ENCODE data around the gene TRAPPC2L.

Gene TRAPPC2L

DNA sequence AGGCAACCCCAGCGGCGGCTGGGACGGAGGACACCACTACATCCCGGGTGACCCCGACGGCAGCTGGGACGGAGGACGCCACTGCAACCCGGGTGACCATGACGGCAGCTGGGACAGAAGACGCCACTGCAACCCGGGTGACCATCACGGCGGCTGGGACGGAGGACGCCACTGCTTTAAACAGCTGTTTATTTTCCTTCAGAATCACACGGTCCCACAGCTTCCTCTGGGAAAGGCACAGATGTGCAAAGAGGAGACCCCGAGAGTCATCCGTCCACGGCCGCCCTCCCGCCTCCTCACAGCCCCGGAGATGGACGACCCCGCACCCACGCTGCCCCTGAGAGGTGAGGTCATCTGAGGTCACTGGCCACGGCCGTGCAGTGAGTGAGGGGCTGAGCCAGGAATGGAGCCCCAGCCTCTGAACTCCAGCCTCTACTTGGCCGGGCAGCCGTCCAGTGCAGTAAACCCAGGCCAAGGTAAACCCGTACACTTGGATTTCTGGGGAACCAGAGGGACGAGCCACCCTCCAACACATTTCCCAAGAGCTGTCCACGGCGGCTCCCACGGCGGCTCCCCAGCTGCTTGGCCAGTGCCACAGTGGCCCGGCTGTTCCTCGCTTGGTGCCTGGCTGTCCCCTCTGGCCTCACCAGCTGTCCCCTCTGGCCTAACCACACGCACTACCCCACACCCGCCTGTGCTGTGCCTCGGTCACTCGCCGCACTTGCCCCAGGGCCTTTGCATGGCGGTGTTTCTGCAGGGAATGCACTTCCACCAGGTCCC lies 52.7 kb downstream of the TRAPPC2L start:
- DNase-seq (ENCODE audit: low read depth in 2 of 2), result no peak

GRCh38 chr16:88910284-88911135 lies 53.6 kb downstream of the TRAPPC2L start:
- DNase-seq (ENCODE audit: low read depth in 2 of 2), result no peak

DNA sequence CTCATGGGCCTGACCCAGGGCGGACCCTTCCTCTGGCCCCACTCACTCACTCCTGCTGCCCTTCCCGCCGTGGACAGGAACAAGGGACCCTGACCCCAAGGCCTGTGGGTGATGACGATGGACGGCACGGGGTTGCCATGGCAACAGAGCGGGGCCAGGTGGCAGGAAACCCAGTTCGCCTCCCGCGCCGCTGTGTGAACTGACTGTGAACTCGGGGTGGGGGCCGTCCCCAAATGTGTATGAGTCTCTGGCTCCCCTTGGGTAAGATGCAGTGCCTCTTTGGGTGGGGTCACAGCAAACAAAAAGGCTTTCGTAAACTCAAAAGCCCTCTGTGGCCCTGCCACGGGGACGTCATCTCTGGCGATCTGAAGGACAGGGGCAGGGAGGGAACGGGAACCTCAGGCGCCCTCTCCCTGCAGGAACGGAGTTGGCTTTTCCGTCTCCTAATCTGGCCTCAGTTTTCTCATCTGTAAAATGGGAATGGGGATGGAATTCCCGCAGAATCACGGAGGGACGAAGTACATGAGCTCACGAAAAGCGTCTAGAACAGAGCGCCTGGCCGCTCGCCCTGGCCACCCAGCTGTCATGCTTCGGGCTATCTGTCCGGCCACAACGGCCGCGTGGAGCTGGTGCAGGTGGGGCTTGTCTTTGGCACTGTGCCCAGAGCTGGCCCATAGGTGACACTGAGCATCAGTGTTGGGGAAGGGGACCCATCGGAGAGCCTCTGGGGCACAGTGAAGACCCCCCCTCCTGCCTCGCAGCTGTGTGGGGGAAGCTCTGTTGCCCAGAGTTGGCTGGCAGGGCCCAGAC lies 54.4 kb downstream of the TRAPPC2L start:
- no peak for DNase-seq (ENCODE audit: low read depth in 2 of 2)

DNA sequence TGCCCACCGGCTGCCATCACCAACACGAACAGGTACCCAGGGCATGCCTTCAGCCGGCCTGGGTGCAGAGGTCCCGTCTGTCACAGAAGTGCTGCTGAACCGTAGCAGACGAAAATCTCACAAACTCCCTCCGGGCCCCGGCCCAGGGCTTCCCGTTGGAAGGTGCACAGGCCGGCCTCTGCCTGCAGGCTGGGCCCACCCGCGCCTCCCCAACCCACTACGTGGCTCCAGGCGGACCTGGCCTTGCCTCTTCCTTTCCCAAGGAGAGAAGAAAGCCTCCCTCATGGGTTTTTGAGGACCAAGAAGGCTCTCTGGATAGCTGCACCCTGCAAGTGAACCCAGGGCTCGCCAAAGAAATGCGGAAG lies 55.0 kb downstream of the TRAPPC2L start:
- no peak for DNase-seq (ENCODE audit: low read depth in 2 of 2)
